ENCODE data around the gene CCDC141.

DNA sequence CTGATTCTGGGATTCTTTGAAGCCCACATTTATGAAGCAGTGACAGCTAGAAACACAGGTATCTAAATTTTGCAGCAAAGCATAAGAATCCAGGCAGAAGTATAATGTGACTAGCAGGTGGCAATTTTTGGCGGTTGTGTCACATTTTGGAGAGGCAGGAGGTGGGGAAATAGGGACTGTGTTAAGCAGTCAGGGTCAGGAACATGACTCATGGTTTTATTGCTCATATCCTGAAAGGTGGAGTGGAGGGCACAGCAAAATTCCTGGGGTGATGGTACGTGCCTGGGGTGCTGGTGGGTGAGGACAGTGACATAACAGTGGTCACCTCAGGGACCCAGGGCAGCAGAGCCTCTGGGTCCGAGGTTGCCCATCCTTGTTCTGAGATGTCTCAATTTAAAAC lies 179.2 kb downstream of the CCDC141 start:
- TF ChIP-seq, protein P1, sequence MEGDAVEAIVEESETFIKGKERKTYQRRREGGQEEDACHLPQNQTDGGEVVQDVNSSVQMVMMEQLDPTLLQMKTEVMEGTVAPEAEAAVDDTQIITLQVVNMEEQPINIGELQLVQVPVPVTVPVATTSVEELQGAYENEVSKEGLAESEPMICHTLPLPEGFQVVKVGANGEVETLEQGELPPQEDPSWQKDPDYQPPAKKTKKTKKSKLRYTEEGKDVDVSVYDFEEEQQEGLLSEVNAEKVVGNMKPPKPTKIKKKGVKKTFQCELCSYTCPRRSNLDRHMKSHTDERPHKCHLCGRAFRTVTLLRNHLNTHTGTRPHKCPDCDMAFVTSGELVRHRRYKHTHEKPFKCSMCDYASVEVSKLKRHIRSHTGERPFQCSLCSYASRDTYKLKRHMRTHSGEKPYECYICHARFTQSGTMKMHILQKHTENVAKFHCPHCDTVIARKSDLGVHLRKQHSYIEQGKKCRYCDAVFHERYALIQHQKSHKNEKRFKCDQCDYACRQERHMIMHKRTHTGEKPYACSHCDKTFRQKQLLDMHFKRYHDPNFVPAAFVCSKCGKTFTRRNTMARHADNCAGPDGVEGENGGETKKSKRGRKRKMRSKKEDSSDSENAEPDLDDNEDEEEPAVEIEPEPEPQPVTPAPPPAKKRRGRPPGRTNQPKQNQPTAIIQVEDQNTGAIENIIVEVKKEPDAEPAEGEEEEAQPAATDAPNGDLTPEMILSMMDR (IDR thresholded peaks at IDR 0.05), result no peak
- TF ChIP-seq POLR2A (IDR thresholded peaks at IDR 0.05), result no peak

All from Peyer's patch (tissue), 4 donors.